ENCODE data around the gene PLPP4. TPM values are rescaled to one million over a fixed set of nuclear protein-coding genes. Genes with fewer than 3 reads are reported as not detected.

Gene PLPP4
- total RNA-seq, 6 experiments from 2014 or later, result 12.2 to 31.1 (median 16.9) TPM

DNA sequence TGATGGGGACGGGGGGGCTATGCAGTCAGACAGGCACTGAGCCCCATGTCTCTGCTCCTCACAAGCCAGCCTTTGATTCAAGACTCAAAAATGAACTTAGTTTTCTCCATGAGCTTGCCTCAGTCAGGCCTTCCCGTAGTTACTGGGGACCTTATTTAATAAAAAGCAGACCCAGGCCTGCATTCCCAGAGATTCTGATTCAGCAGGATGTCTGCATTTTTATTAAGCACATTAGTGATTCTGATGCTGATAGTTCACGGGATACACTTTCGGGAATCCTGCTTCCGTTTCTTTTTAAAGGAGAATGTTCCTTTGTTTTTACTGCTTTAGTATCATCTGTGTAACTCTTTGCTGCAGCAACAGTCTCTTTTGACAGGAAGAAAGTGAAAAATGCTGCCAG, 28.3 kb upstream of the PLPP4 start:
- Mint-ChIP-seq H3K9me3 (no peaks in the 10 kb centered on the region), H3K27me3 (ENCODE audit: insufficient read depth) (peaks cover 4% of the 10 kb centered on the region; the same call in 1 of the 2 replicates), H3K36me3 (ENCODE audit: low read depth) (peaks cover 9% of the 10 kb centered on the region; the same call in 1 of the 2 replicates), H3K4me1 (ENCODE audit: low read depth) (peaks cover 73% of the 10 kb centered on the region), H3K4me3 (peak overlapping the region; percentile 59), H3K27ac (peak overlapping the region; percentile 62)
- no peak for DNase-seq
- TF ChIP-seq CTCF (IDR thresholded peaks at IDR 0.05), result no peak

GRCh38 chr10:120429395-120429794, 27.6 kb upstream of the PLPP4 start:
- Mint-ChIP-seq H3K4me3 (no peak overlapping the region; the same call in 1 of the 2 replicates), H3K27ac (no peak overlapping the region; the same call in 1 of the 2 replicates), H3K4me1 (ENCODE audit: low read depth) (peaks cover 67% of the 10 kb centered on the region), H3K36me3 (ENCODE audit: low read depth) (peaks cover 9% of the 10 kb centered on the region; the same call in 1 of the 2 replicates), H3K27me3 (ENCODE audit: insufficient read depth) (peaks cover 4% of the 10 kb centered on the region; the same call in 1 of the 2 replicates), H3K9me3 (no peaks in the 10 kb centered on the region)
- DNase-seq, result no peak
- TF ChIP-seq CTCF (IDR thresholded peaks at IDR 0.05), result no peak

GRCh38 chr10:120431251-120431651, 25.8 kb upstream of the PLPP4 start:
- DNase-seq, result no peak
- Mint-ChIP-seq H3K9me3 (no peaks in the 10 kb centered on the region), H3K36me3 (ENCODE audit: low read depth) (peaks cover 2% of the 10 kb centered on the region), H3K4me1 (ENCODE audit: low read depth) (peaks cover 52% of the 10 kb centered on the region), H3K27ac (no peak overlapping the region), H3K4me3 (no peak overlapping the region), H3K27me3 (ENCODE audit: insufficient read depth) (peaks cover 4% of the 10 kb centered on the region)
- no peak for TF ChIP-seq CTCF (IDR thresholded peaks at IDR 0.05)

DNA sequence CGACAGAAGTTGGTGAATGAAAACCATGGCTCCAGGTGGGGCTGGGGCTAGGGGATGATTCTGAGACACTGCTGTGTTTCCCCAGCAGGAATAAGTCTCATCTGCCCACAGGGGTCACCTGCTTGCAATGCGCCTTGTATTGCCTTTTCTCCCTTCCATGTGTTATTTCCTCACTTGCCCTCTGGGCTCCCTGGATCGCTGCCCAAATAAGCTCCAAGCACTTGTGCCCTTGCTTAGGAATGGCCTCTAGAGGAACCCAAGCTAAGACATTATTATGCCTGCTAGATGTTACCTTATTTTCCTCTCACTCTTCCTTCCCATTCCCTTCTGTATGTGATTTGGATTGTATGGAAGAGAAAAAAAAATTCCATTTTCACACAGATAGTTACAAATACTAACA, 24.8 kb upstream of the PLPP4 start:
- Mint-ChIP-seq H3K27me3 (ENCODE audit: insufficient read depth) (peaks cover 4% of the 10 kb centered on the region), H3K36me3 (ENCODE audit: low read depth) (peaks cover 8% of the 10 kb centered on the region), H3K4me1 (ENCODE audit: low read depth) (peaks cover 52% of the 10 kb centered on the region), H3K27ac (no peak overlapping the region), H3K4me3 (no peak overlapping the region), H3K9me3 (no peaks in the 10 kb centered on the region)
- DNase-seq, result peak; percentile 28
- no peak for TF ChIP-seq CTCF (IDR thresholded peaks at IDR 0.05)

DNA sequence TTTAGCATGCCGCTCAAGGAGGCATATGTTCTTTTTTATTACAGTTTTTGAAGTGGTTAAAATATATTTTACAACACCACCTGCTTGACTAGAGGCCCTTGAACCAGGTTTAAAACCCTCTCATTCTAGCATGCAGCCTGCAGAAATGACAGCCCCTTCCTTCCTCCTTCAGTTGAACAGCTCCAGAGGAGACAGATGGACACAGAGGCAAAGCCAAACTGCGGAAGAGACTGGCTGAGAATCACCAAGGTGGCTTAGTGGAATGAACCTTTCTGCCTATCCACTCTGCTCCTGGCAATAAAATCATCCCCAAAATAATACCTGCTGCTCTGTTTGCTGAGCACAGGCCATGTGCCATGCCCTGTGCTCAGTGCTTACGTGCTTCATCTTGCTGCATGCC, 23.9 kb upstream of the PLPP4 start:
- H3K27me3 Mint-ChIP-seq (ENCODE audit: insufficient read depth), result peaks cover 4% of the 10 kb centered on the region
- no peak for TF ChIP-seq CTCF (IDR thresholded peaks at IDR 0.05)
- no peak overlapping the region for H3K27ac Mint-ChIP-seq
- H3K9me3 Mint-ChIP-seq, result no peaks in the 10 kb centered on the region
- peaks cover 52% of the 10 kb centered on the region for H3K4me1 Mint-ChIP-seq (ENCODE audit: low read depth)
- H3K36me3 Mint-ChIP-seq (ENCODE audit: low read depth), result peaks cover 8% of the 10 kb centered on the region
- H3K4me3 Mint-ChIP-seq, result no peak overlapping the region
- no peak for DNase-seq

All from HFFc6 (cell line).